Endodermal cell (in vitro differentiated cells): Measurements from ENCODE around the gene INPPL1. TPM values are rescaled to one million over a fixed set of nuclear protein-coding genes. Genes with fewer than 3 reads are reported as not detected.

Experiments used
- DNase-seq: peaks from one replicate; pipeline ENCODE4 v3.0.0-alpha.2; 2017
- H3K27ac ChIP-seq: 2 replicates; pipeline ENCODE4 v1.5.1; 2013; ENCODE audit warnings: mild to moderate bottlenecking, low read depth, low read length, moderate library complexity
- H3K27me3 ChIP-seq: 2 replicates; pipeline ENCODE4 v1.6.1; 2013; ENCODE audit warnings: mild to moderate bottlenecking, low read length, moderate library complexity; ENCODE audit not compliant: insufficient read depth, control insufficient read depth, poor library complexity, severe bottlenecking
- H3K36me3 ChIP-seq: 2 replicates; pipeline ENCODE4 v1.7.0; 2013; ENCODE audit warnings: mild to moderate bottlenecking, low read length, moderate library complexity; ENCODE audit not compliant: control insufficient read depth, insufficient read depth
- H3K4me1 ChIP-seq: one replicate; pipeline ENCODE4 v1.7.0; 2013; ENCODE audit warnings: low read length; ENCODE audit not compliant: control insufficient read depth, insufficient read depth
- H3K4me3 ChIP-seq: 2 replicates; pipeline ENCODE4 v1.5.1; 2013; ENCODE audit warnings: mild to moderate bottlenecking, low read length, moderate library complexity
- H3K9ac ChIP-seq: 2 replicates; pipeline ENCODE4 v1.6.1; 2013; ENCODE audit warnings: mild to moderate bottlenecking, low read length, moderate library complexity; ENCODE audit not compliant: poor library complexity, severe bottlenecking; ENCODE audit errors: extremely low read depth
- H3K9me3 ChIP-seq: 2 replicates; pipeline ENCODE4 v1.6.1; 2013; ENCODE audit warnings: mild to moderate bottlenecking, low read length, moderate library complexity; ENCODE audit not compliant: control insufficient read depth
- H3K27ac Mint-ChIP-seq: 2 replicates; pipeline ENCODE4 v1.8.0; 2020; ENCODE audit warnings: mixed read lengths
- H3K27me3 Mint-ChIP-seq: 2 replicates; pipeline ENCODE4 v1.8.0; 2021; ENCODE audit warnings: mild to moderate bottlenecking, mixed read lengths; ENCODE audit not compliant: insufficient read depth
- H3K36me3 Mint-ChIP-seq: 2 replicates; pipeline ENCODE4 v1.8.0; 2020; ENCODE audit warnings: low read depth, mixed read lengths
- H3K4me1 Mint-ChIP-seq: 2 replicates; pipeline ENCODE4 v1.8.0; 2020; ENCODE audit warnings: mixed read lengths
- H3K4me3 Mint-ChIP-seq: 2 replicates; pipeline ENCODE4 v1.8.0; 2020; ENCODE audit warnings: mild to moderate bottlenecking, moderate library complexity, mixed read lengths
- H3K9me3 Mint-ChIP-seq: 2 replicates; pipeline ENCODE4 v1.8.0; 2020; ENCODE audit warnings: mild to moderate bottlenecking, mixed read lengths
- WGBS, 2 experiments: methylation state at CpG; one replicate each; pipeline versions ENCODE4 v1.1.5 to v1.1.7; 2013; ENCODE audit warnings: missing lambda C conversion rate in 2 of 2, mixed read lengths in 1 of 2; ENCODE audit not compliant: insufficient coverage in 1 of 2, insufficient read length in 1 of 2; 5-methylcytosine and 5-hydroxymethylcytosine counted together
- total RNA-seq, 2 donors: library from RNA; stranded (reverse); fragmentation: NEBNext Ultra II Directional in 1 of 2; extraction: Animal tissue kit (Norgen Biotek cat#: 25700) in 1 of 2; gene quantifications; 2 replicates in 1 of 2; 3 replicates in 1 of 2; pipeline ENCODE4 v1.2.1, GENCODE V29; 2021
- TF ChIP-seq, protein P1 (sequence below): fragments of 200-600 bp; sonication (generic); conservative IDR thresholded peaks from 2 replicates; pipeline ENCODE4 v1.5.0; 2021; ENCODE audit warnings: antibody characterized with exemption, mild to moderate bottlenecking

The INPPL1 gene
- total RNA-seq, 2 donors from 2014 or later = 230 to 325 TPM

DNA sequence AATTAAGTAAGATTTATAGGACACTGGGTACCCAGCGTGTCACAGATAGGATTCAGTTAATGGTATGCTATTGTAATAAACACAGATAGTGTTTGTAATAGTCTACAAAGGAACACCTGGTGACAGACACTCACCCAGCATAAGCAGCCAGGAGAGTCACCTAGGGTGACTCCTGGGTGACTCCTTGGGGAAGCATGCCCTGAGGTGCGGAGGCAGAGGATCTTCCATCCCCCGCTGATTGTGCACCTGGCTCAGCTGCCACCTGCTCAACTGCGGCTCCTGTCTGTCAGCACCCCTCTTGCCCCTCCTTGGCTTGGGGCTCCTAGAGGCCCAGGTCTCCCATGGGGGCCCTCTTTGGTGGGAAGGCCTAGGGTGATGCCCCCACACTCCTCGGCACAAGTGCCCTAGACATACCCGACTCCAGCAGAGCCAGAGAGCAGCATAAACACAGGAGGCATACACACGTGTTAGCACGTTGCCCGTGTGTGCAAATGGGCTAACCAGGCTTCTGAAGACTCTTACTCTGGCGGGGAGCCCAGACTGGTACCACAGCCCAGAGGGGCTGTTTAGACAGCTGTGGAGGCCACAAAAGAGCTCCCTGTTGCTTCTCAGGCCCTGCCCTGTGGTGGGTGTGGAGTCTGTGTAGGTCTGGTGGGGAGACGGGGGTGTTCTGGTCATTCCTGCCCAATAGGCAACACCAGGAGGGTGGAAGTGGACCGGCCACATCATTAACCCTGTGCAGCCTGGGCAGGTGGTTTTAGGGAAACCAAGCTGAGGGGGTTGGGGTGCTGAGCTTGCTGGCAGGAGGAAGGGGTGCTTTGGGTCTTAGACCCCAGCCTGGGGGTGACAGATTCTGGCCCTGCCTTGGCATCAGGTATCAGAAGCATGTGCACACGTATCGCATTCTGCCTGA is 3.0 kb downstream of the INPPL1 start:
- peaks cover 18% of the 10 kb centered on the region for H3K4me1 Mint-ChIP-seq
- Histone ChIP-seq H3K27ac (no peak overlapping the region), H3K4me3 (no peak overlapping the region), H3K27me3 (no peaks in the 10 kb centered on the region), H3K9me3 (no peaks in the 10 kb centered on the region), H3K36me3 (peaks cover 65% of the 10 kb centered on the region), H3K9ac (no peak overlapping the region), H3K4me1 (peaks cover 7% of the 10 kb centered on the region)
- H3K27me3 Mint-ChIP-seq = no peaks in the 10 kb centered on the region
- no peak overlapping the region for H3K27ac Mint-ChIP-seq
- H3K4me3 Mint-ChIP-seq = no peak overlapping the region
- H3K36me3 Mint-ChIP-seq = peaks cover 51% of the 10 kb centered on the region
- WGBS, 2 experiments = 93 to 95% methylated on average over 11 to 14 of the region's 14 CpGs
- DNase-seq = peak; percentile 32
- H3K9me3 Mint-ChIP-seq = no peaks in the 10 kb centered on the region
- TF ChIP-seq, protein P1, sequence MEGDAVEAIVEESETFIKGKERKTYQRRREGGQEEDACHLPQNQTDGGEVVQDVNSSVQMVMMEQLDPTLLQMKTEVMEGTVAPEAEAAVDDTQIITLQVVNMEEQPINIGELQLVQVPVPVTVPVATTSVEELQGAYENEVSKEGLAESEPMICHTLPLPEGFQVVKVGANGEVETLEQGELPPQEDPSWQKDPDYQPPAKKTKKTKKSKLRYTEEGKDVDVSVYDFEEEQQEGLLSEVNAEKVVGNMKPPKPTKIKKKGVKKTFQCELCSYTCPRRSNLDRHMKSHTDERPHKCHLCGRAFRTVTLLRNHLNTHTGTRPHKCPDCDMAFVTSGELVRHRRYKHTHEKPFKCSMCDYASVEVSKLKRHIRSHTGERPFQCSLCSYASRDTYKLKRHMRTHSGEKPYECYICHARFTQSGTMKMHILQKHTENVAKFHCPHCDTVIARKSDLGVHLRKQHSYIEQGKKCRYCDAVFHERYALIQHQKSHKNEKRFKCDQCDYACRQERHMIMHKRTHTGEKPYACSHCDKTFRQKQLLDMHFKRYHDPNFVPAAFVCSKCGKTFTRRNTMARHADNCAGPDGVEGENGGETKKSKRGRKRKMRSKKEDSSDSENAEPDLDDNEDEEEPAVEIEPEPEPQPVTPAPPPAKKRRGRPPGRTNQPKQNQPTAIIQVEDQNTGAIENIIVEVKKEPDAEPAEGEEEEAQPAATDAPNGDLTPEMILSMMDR = no peak

- Histone ChIP-seq H3K4me1 (peaks cover 5% of the 10 kb centered on the region), H3K27me3 (no peaks in the 10 kb centered on the region), H3K9ac (no peak overlapping the region), H3K4me3 (no peak overlapping the region), H3K9me3 (no peaks in the 10 kb centered on the region), H3K27ac (no peak overlapping the region), H3K36me3 (peaks cover 72% of the 10 kb centered on the region)
- peak; percentile 46 for DNase-seq
- Mint-ChIP-seq H3K4me1 (peaks cover 14% of the 10 kb centered on the region), H3K36me3 (peaks cover 59% of the 10 kb centered on the region), H3K9me3 (no peaks in the 10 kb centered on the region), H3K27ac (no peak overlapping the region), H3K27me3 (no peaks in the 10 kb centered on the region), H3K4me3 (no peak overlapping the region)
- TF ChIP-seq, protein P1 = no peak
- 97 to 98% methylated on average over 11 to 16 of the region's 16 CpGs for WGBS, 2 experiments
These were observed 3.8 kb downstream of the INPPL1 start for GRCh38 chr11:72228229-72228843.

DNA sequence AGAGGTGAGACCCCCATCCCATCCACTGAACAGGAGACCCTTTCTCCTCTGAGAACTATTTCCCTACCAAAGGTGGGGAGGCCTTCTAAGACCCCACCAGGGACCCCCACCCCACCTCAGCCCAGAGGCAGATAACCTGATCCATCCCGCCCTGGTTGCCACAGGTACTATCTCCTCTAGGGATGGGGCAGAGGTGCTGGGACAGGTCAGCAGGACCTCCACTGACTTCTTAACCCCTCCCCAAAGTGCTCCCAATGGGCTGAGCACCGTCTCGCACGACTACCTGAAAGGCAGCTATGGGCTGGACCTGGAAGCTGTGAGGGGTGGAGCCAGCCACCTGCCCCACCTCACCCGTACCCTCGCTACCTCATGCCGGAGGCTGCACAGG is 4.3 kb downstream of the INPPL1 start:
- H3K27ac Mint-ChIP-seq = no peak overlapping the region
- Histone ChIP-seq H3K27ac (no peak overlapping the region), H3K4me3 (no peak overlapping the region), H3K4me1 (peaks cover 5% of the 10 kb centered on the region), H3K9ac (no peak overlapping the region), H3K9me3 (no peaks in the 10 kb centered on the region), H3K27me3 (no peaks in the 10 kb centered on the region), H3K36me3 (peaks cover 77% of the 10 kb centered on the region)
- H3K4me3 Mint-ChIP-seq = no peak overlapping the region
- peaks cover 14% of the 10 kb centered on the region for H3K4me1 Mint-ChIP-seq
- TF ChIP-seq, protein P1 = no peak
- H3K27me3 Mint-ChIP-seq = no peaks in the 10 kb centered on the region
- DNase-seq = peak; percentile 28
- H3K9me3 Mint-ChIP-seq = no peaks in the 10 kb centered on the region
- peaks cover 64% of the 10 kb centered on the region for H3K36me3 Mint-ChIP-seq
- 95 to 96% methylated on average over 3 to 7 of the region's 7 CpGs for WGBS, 2 experiments
